GM12875 (cell line): Measurements from ENCODE around the gene PIK3R5.

ENCODE experiments used
- H3K4me3 ChIP-seq: one replicate; pipeline ENCODE4 v1.5.1; 2011; ENCODE audit warnings: low read depth, low read length, control low read depth
- TF ChIP-seq, protein P1 (sequence below): IDR thresholded peaks from 2 replicates; pipeline ENCODE4 v1.5.1; 2011; ENCODE audit warnings: low read depth, mild to moderate bottlenecking, control low read depth, inconsistent platforms, low read length, moderate library complexity, borderline replicate concordance; ENCODE audit not compliant: insufficient read depth

PIK3R5 gene

GRCh38 chr17:8909586-8910270 lies 55.8 kb downstream of the PIK3R5 start:
- no peak overlapping the region for H3K4me3 ChIP-seq
- TF ChIP-seq, protein P1, sequence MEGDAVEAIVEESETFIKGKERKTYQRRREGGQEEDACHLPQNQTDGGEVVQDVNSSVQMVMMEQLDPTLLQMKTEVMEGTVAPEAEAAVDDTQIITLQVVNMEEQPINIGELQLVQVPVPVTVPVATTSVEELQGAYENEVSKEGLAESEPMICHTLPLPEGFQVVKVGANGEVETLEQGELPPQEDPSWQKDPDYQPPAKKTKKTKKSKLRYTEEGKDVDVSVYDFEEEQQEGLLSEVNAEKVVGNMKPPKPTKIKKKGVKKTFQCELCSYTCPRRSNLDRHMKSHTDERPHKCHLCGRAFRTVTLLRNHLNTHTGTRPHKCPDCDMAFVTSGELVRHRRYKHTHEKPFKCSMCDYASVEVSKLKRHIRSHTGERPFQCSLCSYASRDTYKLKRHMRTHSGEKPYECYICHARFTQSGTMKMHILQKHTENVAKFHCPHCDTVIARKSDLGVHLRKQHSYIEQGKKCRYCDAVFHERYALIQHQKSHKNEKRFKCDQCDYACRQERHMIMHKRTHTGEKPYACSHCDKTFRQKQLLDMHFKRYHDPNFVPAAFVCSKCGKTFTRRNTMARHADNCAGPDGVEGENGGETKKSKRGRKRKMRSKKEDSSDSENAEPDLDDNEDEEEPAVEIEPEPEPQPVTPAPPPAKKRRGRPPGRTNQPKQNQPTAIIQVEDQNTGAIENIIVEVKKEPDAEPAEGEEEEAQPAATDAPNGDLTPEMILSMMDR: no peak

DNA sequence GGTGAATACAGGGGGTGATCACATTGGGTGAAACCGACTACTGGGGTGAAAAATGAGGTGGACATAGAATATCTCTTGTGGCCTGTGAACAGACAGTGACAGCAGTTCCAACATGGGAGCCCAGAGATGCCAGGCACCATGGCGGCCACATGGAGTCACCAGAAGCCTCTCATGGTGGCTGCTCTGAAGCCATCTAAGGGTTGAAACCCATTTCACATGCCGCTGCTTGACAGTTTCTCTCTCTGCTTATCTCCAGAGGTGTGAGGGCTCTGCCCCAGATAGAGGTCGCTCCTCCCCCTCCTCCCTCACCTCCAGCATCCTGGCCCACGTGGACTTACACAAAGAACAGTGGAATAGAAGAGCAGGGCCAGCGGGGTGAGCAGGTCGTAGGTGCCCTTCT lies 60.2 kb downstream of the PIK3R5 start:
- no peak overlapping the region for H3K4me3 ChIP-seq
- TF ChIP-seq, protein P1: no peak

DNA sequence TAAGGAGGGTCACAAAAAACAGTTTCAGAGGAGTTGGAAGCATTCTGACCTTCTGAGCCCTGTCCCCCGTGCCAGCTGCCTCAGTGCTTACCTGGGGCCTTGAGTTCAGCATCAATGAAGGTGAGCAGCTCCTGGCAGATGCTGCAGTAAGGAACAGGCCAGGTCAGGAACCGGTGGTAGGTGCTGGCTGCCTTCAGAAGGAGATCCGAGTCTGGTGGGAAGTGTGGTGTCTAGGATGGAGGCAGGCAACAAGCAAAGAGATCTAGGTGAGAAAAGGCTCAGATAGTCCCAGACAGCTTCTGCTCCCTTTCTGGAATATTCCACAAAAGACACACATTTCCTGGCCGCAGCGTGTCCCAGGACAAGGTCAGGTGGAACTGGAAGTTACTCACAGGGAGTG lies 60.8 kb downstream of the PIK3R5 start:
- TF ChIP-seq, protein P1: no peak
- H3K4me3 ChIP-seq: no peak overlapping the region

DNA sequence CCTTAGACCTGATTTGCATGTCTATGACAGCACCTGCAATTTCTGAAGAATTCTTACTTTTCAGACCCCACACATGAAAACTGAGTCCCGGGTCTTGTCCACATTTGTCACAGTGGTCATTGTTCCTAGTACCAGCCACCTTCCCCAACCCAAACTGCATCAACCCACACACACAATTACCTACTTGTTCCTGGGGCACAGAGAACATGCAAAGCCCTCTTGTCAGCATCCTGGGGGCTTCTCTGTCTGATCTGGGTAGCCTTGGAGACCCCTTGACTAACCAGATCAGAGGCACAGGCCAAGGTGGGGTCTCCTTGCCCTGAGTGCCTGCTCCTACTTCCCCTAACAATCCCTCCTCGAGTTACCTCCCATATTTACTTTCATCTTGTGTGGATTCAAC lies 61.3 kb downstream of the PIK3R5 start:
- no peak overlapping the region for H3K4me3 ChIP-seq
- TF ChIP-seq, protein P1: no peak

GRCh38 chr17:8900626-8901585 lies 64.6 kb downstream of the PIK3R5 start:
- no peak overlapping the region for H3K4me3 ChIP-seq
- TF ChIP-seq, protein P1: no peak

DNA sequence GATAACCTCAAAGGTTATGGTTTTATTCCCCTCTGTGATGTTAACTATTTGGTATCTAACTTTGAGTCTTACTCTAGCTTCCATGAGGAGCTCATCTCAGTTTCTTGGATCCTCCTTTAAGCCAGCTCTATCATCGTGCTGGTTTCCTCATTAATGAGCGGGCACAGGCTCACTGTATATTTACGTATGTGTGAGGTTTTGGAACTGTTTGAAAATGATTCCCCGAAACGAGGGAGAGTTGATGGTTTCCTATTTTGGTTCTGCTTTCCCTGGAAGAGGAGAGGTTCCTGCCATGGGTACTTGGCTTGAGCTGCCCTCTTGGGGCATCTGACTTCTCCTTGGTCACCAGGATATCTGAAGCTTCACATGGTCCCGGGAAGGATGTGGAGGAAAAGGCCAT lies 65.3 kb downstream of the PIK3R5 start:
- TF ChIP-seq, protein P1: no peak
- H3K4me3 ChIP-seq: no peak overlapping the region
